ENCODE results near the gene SORBS1.

Gene SORBS1

GRCh38 chr10:95277201-95277570, 284.0 kb downstream of the SORBS1 start:
- no peak for TF ChIP-seq CTCF (conservative IDR thresholded peaks at IDR 0.05)
- no peak for TF ChIP-seq ZFX (IDR thresholded peaks at IDR 0.05)
- no peak overlapping the region for H3K27ac ChIP-seq

- TF ChIP-seq CTCF (conservative IDR thresholded peaks at IDR 0.05) (no peak), ZFX (IDR thresholded peaks at IDR 0.05) (no peak)
- H3K27ac ChIP-seq: no peak overlapping the region
Measured at GRCh38 chr10:95276367-95277200, 284.6 kb downstream of the SORBS1 start.

- no peak overlapping the region for H3K27ac ChIP-seq
Measured at GRCh38 chr10:95275726-95276366, 285.3 kb downstream of the SORBS1 start.

GRCh38 chr10:95273393-95274312, 287.5 kb downstream of the SORBS1 start:
- H3K27ac ChIP-seq: peak overlapping the region; percentile 17; the same call in 1 of the 2 replicates
- TF ChIP-seq ZFX (IDR thresholded peaks at IDR 0.05) (no peak), CTCF (conservative IDR thresholded peaks at IDR 0.05) (no peak)

More at GRCh38 chr10:95275726-95276366, 285.3 kb downstream of the SORBS1 start:
- TF ChIP-seq CTCF (conservative IDR thresholded peaks at IDR 0.05) (no peak), ZFX (IDR thresholded peaks at IDR 0.05) (no peak)

GRCh38 chr10:95268438-95268837, 292.7 kb downstream of the SORBS1 start:
- TF ChIP-seq ZFX (IDR thresholded peaks at IDR 0.05) (no peak), CTCF (conservative IDR thresholded peaks at IDR 0.05) (no peak)
- no peak overlapping the region for H3K27ac ChIP-seq

- H3K27ac ChIP-seq: no peak overlapping the region
- TF ChIP-seq CTCF (conservative IDR thresholded peaks at IDR 0.05): no peak
- no peak for TF ChIP-seq ZFX (IDR thresholded peaks at IDR 0.05)
Measured at GRCh38 chr10:95267251-95267650, 293.9 kb downstream of the SORBS1 start.

Measured in C4-2B (cell line).